ENCODE data around the gene AHNAK. TPM values are rescaled to one million over a fixed set of nuclear protein-coding genes. Genes with fewer than 3 reads are reported as not detected.
"Not testable (repeated sequence)": the region's sequence is repeated elsewhere in the genome, so short reads cannot be mapped to it uniquely, and the experiment has no call there.

AHNAK gene
- total and polyA plus RNA-seq, 4 donors: 22.6 to 110 (median 38.1) TPM

- WGBS: under 1% methylated on average over 33 of the region's 33 CpGs
- Histone ChIP-seq H3K27me3 (ENCODE audit: control insufficient read depth in 4 of 4, insufficient read depth in 4 of 4, low read length in 3 of 4) (no peaks in the 10 kb centered on the region), H3K36me3 (ENCODE audit: control insufficient read depth in 4 of 4, insufficient read depth in 3 of 4, low read depth in 1 of 4, low read length in 3 of 4) (peaks cover 3 to 34% (median 26%) of the 10 kb centered on the region in 4 donors), H3K9me3 (ENCODE audit: control insufficient read depth in 4 of 4, low read length in 3 of 4) (no peaks in the 10 kb centered on the region), H3K9ac (ENCODE audit: low read depth in 1 of 2, low read length in 2 of 2) (peak overlapping the region; percentile 79 to 85), H3K27ac (ENCODE audit: low read depth in 1 of 2, low read length in 2 of 2) (peak overlapping the region; percentile 58 to 70), H3K4me3 (ENCODE audit: low read depth in 1 of 3, low read length in 3 of 3) (peak overlapping the region; percentile 80 to 89 (median 82)), H3K4me1 (ENCODE audit: control insufficient read depth in 4 of 4, insufficient read depth in 4 of 4, low read length in 3 of 4) (peaks cover 6 to 33% (median 23%) of the 10 kb centered on the region in 4 donors)
- DNase-seq (ENCODE audit: low spot score): no peak
- TF ChIP-seq RXRA (IDR thresholded peaks at IDR 0.05): no peak
- TF ChIP-seq CTCF (IDR thresholded peaks at IDR 0.05; ENCODE audit: low read depth, low read length, missing input control): no peak
- TF ChIP-seq JUND (IDR thresholded peaks at IDR 0.05): no peak
- no peak for TF ChIP-seq MAX (IDR thresholded peaks at IDR 0.05)
- no peak for TF ChIP-seq REST (IDR thresholded peaks at IDR 0.05)
- TF ChIP-seq HNF4G (IDR thresholded peaks at IDR 0.05): no peak
- TF ChIP-seq TAF1 (conservative IDR thresholded peaks at IDR 0.05): no peak
These were observed 26.5 kb upstream of the AHNAK start for GRCh38 chr11:62573006-62573591.

- H3K4me3 ChIP-seq (ENCODE audit: low read depth in 1 of 3, low read length in 3 of 3): peak overlapping the region; percentile 80 to 89 (median 82)
- TF ChIP-seq SP1 (IDR thresholded peaks at IDR 0.05) (no peak), JUND (IDR thresholded peaks at IDR 0.05) (no peak), NR2F2 (IDR thresholded peaks at IDR 0.05) (no peak), EGR1 (IDR thresholded peaks at IDR 0.05; ENCODE audit: low read depth in 2 of 2) (no peak)
- H3K27ac ChIP-seq (ENCODE audit: low read depth in 1 of 2, low read length in 2 of 2): no peak overlapping the region
- peaks cover 6 to 33% (median 23%) of the 10 kb centered on the region in 4 donors for H3K4me1 ChIP-seq (ENCODE audit: control insufficient read depth in 4 of 4, insufficient read depth in 4 of 4, low read length in 3 of 4)
- 80% methylated on average over 12 of the region's 12 CpGs for WGBS
- H3K27me3 ChIP-seq (ENCODE audit: control insufficient read depth in 4 of 4, insufficient read depth in 4 of 4, low read length in 3 of 4): no peaks in the 10 kb centered on the region
- H3K36me3 ChIP-seq (ENCODE audit: control insufficient read depth in 4 of 4, insufficient read depth in 3 of 4, low read depth in 1 of 4, low read length in 3 of 4): peaks cover 3 to 34% (median 26%) of the 10 kb centered on the region in 4 donors
- no peaks in the 10 kb centered on the region for H3K9me3 ChIP-seq (ENCODE audit: control insufficient read depth in 4 of 4, low read length in 3 of 4)
- DNase-seq (ENCODE audit: low spot score): no peak
- peak overlapping the region; percentile 79 to 85 for H3K9ac ChIP-seq (ENCODE audit: low read depth in 1 of 2, low read length in 2 of 2)
These were observed 25.8 kb upstream of the AHNAK start for GRCh38 chr11:62572431-62572830.

GRCh38 chr11:62571493-62571892 is 24.9 kb upstream of the AHNAK start:
- H3K9ac ChIP-seq (ENCODE audit: low read depth in 1 of 2, low read length in 2 of 2): not testable (repeated sequence)

GRCh38 chr11:62570903-62571302 is 24.3 kb upstream of the AHNAK start:
- H3K36me3 ChIP-seq (ENCODE audit: control insufficient read depth in 4 of 4, insufficient read depth in 3 of 4, low read depth in 1 of 4, low read length in 3 of 4): peaks cover 5 to 40% (median 31%) of the 10 kb centered on the region in 4 donors
- H3K9me3 ChIP-seq (ENCODE audit: control insufficient read depth in 4 of 4, low read length in 3 of 4); H3K27me3 ChIP-seq (ENCODE audit: control insufficient read depth in 4 of 4, insufficient read depth in 4 of 4, low read length in 3 of 4); H3K9ac ChIP-seq (ENCODE audit: low read depth in 1 of 2, low read length in 2 of 2); H3K27ac ChIP-seq (ENCODE audit: low read depth in 1 of 2, low read length in 2 of 2); H3K4me3 ChIP-seq (ENCODE audit: low read depth in 1 of 3, low read length in 3 of 3); DNase-seq (ENCODE audit: low spot score): not testable (repeated sequence)
- peaks cover 6 to 40% (median 32%) of the 10 kb centered on the region in 4 donors for H3K4me1 ChIP-seq (ENCODE audit: control insufficient read depth in 4 of 4, insufficient read depth in 4 of 4, low read length in 3 of 4)
- WGBS: 94% methylated on average over 5 of the region's 5 CpGs

More at GRCh38 chr11:62571493-62571892, 24.9 kb upstream of the AHNAK start:
- DNase-seq (ENCODE audit: low spot score); H3K4me3 ChIP-seq (ENCODE audit: low read depth in 1 of 3, low read length in 3 of 3); H3K27me3 ChIP-seq (ENCODE audit: control insufficient read depth in 4 of 4, insufficient read depth in 4 of 4, low read length in 3 of 4); H3K9me3 ChIP-seq (ENCODE audit: control insufficient read depth in 4 of 4, low read length in 3 of 4); H3K27ac ChIP-seq (ENCODE audit: low read depth in 1 of 2, low read length in 2 of 2): not testable (repeated sequence)
- H3K4me1 ChIP-seq (ENCODE audit: control insufficient read depth in 4 of 4, insufficient read depth in 4 of 4, low read length in 3 of 4): peaks cover 6 to 40% (median 27%) of the 10 kb centered on the region in 4 donors
- H3K36me3 ChIP-seq (ENCODE audit: control insufficient read depth in 4 of 4, insufficient read depth in 3 of 4, low read depth in 1 of 4, low read length in 3 of 4): peaks cover 5 to 37% (median 31%) of the 10 kb centered on the region in 4 donors
- WGBS: 95% methylated on average over 5 of the region's 5 CpGs
